Measurements from ENCODE around the gene PXMP4.

- TF ChIP-seq CTCF (conservative IDR thresholded peaks at IDR 0.05) (no peak), EZH2 (IDR thresholded peaks at IDR 0.05; ENCODE audit: low read depth) (no peak)
Observed at GRCh38 chr20:33679758-33680485, 40.2 kb downstream of the PXMP4 start.

Measured in PC-9 (cell line).